ENCODE data around the gene CARD9. TPM values are rescaled to one million over a fixed set of nuclear protein-coding genes. Genes with fewer than 3 reads are reported as not detected.

CARD9 gene
- total and polyA plus RNA-seq, 2 of the 8 experiments (the other 6 are each of a cell fraction or from before 2014, with no cell fraction given): 0.15 to 1.1 TPM

DNA sequence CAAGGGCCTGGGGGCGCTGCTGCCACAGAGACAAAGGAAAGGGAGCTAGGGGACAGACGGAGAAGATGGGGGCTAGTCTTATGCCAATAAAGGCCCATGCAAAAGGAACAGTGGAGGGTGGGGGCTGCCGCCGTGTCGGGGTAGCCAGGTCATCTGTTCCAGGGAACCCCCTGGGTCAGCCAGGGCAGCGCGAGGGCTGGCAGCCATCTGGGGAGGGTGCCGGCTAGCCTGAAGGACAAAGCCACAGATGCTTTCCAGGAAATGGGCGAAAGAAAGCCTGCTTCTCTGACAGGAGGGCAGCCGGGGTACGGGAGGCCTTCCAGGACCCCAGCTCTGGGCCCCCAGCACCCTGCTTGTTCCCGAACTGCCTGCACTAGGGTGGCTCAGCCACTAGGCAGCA is 1.6 kb upstream of the CARD9 start:
- Histone ChIP-seq H3K18ac (ENCODE audit: extremely low read depth, low read length) (no peak overlapping the region), H3K9ac (replicated peaks in 1 of 4; ENCODE audit: extremely low read depth in 1 of 4, low read depth in 3 of 4, low read length in 3 of 4) (no peak overlapping the region), H2BK15ac (ENCODE audit: low read length) (no peak overlapping the region), H3K79me2 (ENCODE audit: control insufficient read depth in 1 of 2, insufficient read depth in 2 of 2, low read length in 2 of 2) (no peaks in the 10 kb centered on the region), H3K4me2 (ENCODE audit: insufficient read depth in 1 of 2, low read depth in 2 of 2, low read length in 2 of 2) (no peak overlapping the region), H4K5ac (ENCODE audit: insufficient read length, low read depth, low read length) (no peak overlapping the region), H3K9me3 (ENCODE audit: insufficient read depth in 2 of 2, low read depth in 1 of 2, low read length in 1 of 2) (no peaks in the 10 kb centered on the region), H3K79me1 (ENCODE audit: low read depth, low read length) (no peaks in the 10 kb centered on the region), H2BK5ac (ENCODE audit: low read depth, low read length) (no peak overlapping the region), H2BK12ac (ENCODE audit: low read depth, low read length) (no peak overlapping the region), H3K4me3 (ENCODE audit: extremely low read depth in 1 of 4, insufficient read depth in 2 of 4, low read depth in 3 of 4, low read length in 4 of 4) (no peak overlapping the region), H4K20me1 (replicated peaks in 1 of 2; ENCODE audit: control insufficient read depth in 1 of 2, insufficient read depth in 2 of 2, low read length in 2 of 2) (peaks cover 5 to 8% of the 10 kb centered on the region in 2 experiments), H3K27ac (ENCODE audit: low read depth, low read length) (no peak overlapping the region), H2BK120ac (replicated peaks; ENCODE audit: low read depth, low read length) (no peak overlapping the region), H4K8ac (ENCODE audit: extremely low read depth, insufficient read depth, low read length) (no peak overlapping the region), H2AK5ac (ENCODE audit: low read depth, low read length) (no peak overlapping the region), H3K23me2 (ENCODE audit: low read depth, low read length) (no peaks in the 10 kb centered on the region), H2BK20ac (ENCODE audit: low read length) (no peak overlapping the region), H3K36me3 (ENCODE audit: control insufficient read depth in 2 of 4, insufficient read depth in 4 of 4, low read length in 3 of 4) (peaks cover 0 to 19% (median 2%) of the 10 kb centered on the region in 4 experiments; a peak in 5 of 8 replicates), H3K4ac (replicated peaks; ENCODE audit: insufficient read length, low read depth, low read length) (no peak overlapping the region), H2AFZ (ENCODE audit: low read length) (no peak overlapping the region), H3K27me3 (replicated peaks in 1 of 4; ENCODE audit: control insufficient read depth in 3 of 4, extremely low read depth in 1 of 4, insufficient read depth in 3 of 4, low read length in 3 of 4) (no peaks in the 10 kb centered on the region), H3K23ac (ENCODE audit: insufficient read length) (no peak overlapping the region), H3K4me1 (replicated peaks in 1 of 4; ENCODE audit: control insufficient read depth in 3 of 4, insufficient read depth in 4 of 4, low read length in 3 of 4) (no peaks in the 10 kb centered on the region), H3K14ac (ENCODE audit: insufficient read length) (no peak overlapping the region), H3K56ac (replicated peaks; ENCODE audit: insufficient read length, low read depth, low read length) (no peak overlapping the region), H4K91ac (replicated peaks; ENCODE audit: insufficient read length, low read length) (no peak overlapping the region)
- 89% methylated on average over 11 of the region's 12 CpGs; no CpG with 5 or more reads in 1 of the 2 experiments for WGBS, 2 experiments (ENCODE audit: extremely low coverage in 1 of 2, insufficient coverage in 1 of 2, insufficient read length in 1 of 2, insufficient replicate concordance in 2 of 2, low coverage in 1 of 2, low lambda C conversion rate in 2 of 2, missing lambda C conversion rate in 1 of 2)
- no peak for FAIRE-seq
- POLR2A ChIA-PET (ENCODE audit: partially characterized antibody): interaction anchor here (0.8 to 7.2 kb wide), 12 partner anchors 8 to 63 kb away, joined by 3 to 43 read pairs (median 10); partner anchors contain the start of genes DNLZ and SNAPC4
- DNase-seq (ENCODE audit: low read depth in 1 of 2, low spot score in 2 of 2): no peak
- CTCF ChIA-PET (ENCODE audit: partially characterized antibody): interaction anchor here (0.9 to 1.9 kb wide), 9 partner anchors 8 to 272 kb away, joined by 3 to 8 read pairs (median 3); partner anchors contain the start of gene DNLZ
- TF ChIP-seq SIRT6 (IDR thresholded peaks at IDR 0.05; ENCODE audit: low read length) (no peak), TAF1 (IDR thresholded peaks at IDR 0.05; ENCODE audit: low read depth, low read length) (no peak), RAD21 (IDR thresholded peaks at IDR 0.05 in 1 of 2, conservative IDR thresholded peaks at IDR 0.05 in 1 of 2; ENCODE audit: low read depth in 2 of 2, low read length in 2 of 2) (no peak), MAFK (IDR thresholded peaks at IDR 0.05; ENCODE audit: low read depth, low read length) (no peak)
